H1 (cell line): Measurements from ENCODE around the gene SIDT1. TPM values are rescaled to one million over a fixed set of nuclear protein-coding genes. Genes with fewer than 3 reads are reported as not detected.

Experiments
- ASH2L ChIP-seq: fragments of 200-600, 300-600 bp; sonication (generic); IDR thresholded peaks from one replicate; pipeline ENCODE4 v1.7.1; 2017; ENCODE audit warnings: low read length
- E2F6 ChIP-seq: IDR thresholded peaks from 2 replicates; pipeline ENCODE4 v1.6.1; 2012; ENCODE audit warnings: inconsistent platforms
- KDM1A ChIP-seq: fragments of 200-600, 300-600 bp; sonication (generic); IDR thresholded peaks from 2 replicates; pipeline ENCODE4 v1.7.1; 2016; ENCODE audit warnings: mild to moderate bottlenecking, low read length, borderline replicate concordance
- KDM4A ChIP-seq: IDR thresholded peaks from one replicate; pipeline ENCODE4 v1.7.1; 2012; ENCODE audit warnings: low read depth, mild to moderate bottlenecking, moderate library complexity, low read length, inconsistent platforms; ENCODE audit not compliant: severe bottlenecking
- polyA plus RNA-seq, 7 experiments: library from polyadenylated mRNA; depleted of rRNA in 3 of 7; stranded (reverse) in 5 of 7; unstranded in 2 of 7; fragments of >200 nt in 5 of 7; fragments of 200-250 nt in 2 of 7; gene quantifications; 1 replicate in 5 of 7; 2 replicates in 1 of 7; 4 replicates in 1 of 7; pipeline versions ENCODE4 v1.2.1 to v1.2.3, GENCODE V29; 2011 to 2013; ENCODE audit warnings: missing spikeins in 2 of 7, mixed read lengths in 2 of 7
- total RNA-seq: library from RNA; stranded (reverse); fragmentation: NEBNext Ultra II Directional; extraction: Animal tissue kit (Norgen Biotek cat#: 25700); gene quantifications from 2 replicates; pipeline ENCODE4 v1.2.1, GENCODE V29; 2021

SIDT1 gene
- total and polyA plus RNA-seq, 2 of the 8 experiments (the other 6 are each of a cell fraction or from before 2014, with no cell fraction given) = 0.06 TPM; not detected in 1

DNA sequence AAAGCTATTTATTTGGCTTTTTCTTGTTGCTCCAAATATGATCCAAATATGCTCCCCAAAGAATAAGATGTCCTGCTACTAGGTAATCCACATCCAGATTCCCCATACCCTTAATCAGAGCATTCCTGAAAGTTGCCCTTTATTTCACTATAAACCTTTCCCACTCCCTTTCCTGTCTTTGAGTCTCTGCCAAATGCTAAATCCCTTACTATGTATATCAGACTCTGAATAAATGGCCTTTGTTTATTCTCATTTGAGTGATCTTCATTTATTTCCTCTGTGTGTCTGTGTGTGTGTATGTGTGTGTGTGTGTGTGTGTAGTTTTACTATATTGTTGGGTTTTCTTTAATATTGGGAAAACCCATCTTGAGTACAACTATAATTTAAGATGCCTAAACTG lies 10.4 kb upstream of the SIDT1 start (continued):
- TF ChIP-seq E2F6 = no peak
- no peak for TF ChIP-seq KDM1A
- no peak for TF ChIP-seq KDM4A
- TF ChIP-seq ASH2L = no peak
